Tibial artery (tissue), 4 donors: ENCODE data around the gene ACOXL.
"Not testable (repeated sequence)": the region's sequence is repeated elsewhere in the genome, so short reads cannot be mapped to it uniquely, and the experiment has no call there.

Experiments used
- DNase-seq, 2 donors: peaks; one replicate each; pipeline ENCODE4 v3.0.0-alpha.2; 2019
- H3K27ac ChIP-seq, 2 donors: fragments of 200-600 bp; sonication (generic) in 1 of 2; 1 replicate in 1 of 2; 2 replicates in 1 of 2; pipeline ENCODE4 v1.5.1; 2018 to 2019; ENCODE audit warnings: mild to moderate bottlenecking in 1 of 2
- H3K27me3 ChIP-seq, 2 donors: fragments of 200-600 bp; sonication (generic) in 1 of 2; one replicate each; pipeline versions ENCODE4 v1.5.1 to v1.6.0; 2016 to 2019
- H3K36me3 ChIP-seq, 3 donors: fragments of 200-600 bp; sonication (generic) in 2 of 3; one replicate each; pipeline ENCODE4 v1.5.1; 2016 to 2019; ENCODE audit warnings: mild to moderate bottlenecking in 2 of 3
- H3K4me1 ChIP-seq, 4 donors: fragments of 200-600 bp; sonication (generic) in 2 of 4; 1 replicate in 3 of 4; 2 replicates in 1 of 4; pipeline ENCODE4 v1.5.1; 2016 to 2019
- H3K4me3 ChIP-seq, 2 donors: fragments of 200-600 bp; sonication (generic) in 1 of 2; 1 replicate in 1 of 2; 2 replicates in 1 of 2; pipeline ENCODE4 v1.5.1; 2018 to 2019; ENCODE audit warnings: mild to moderate bottlenecking in 2 of 2
- H3K9me3 ChIP-seq, 3 donors: fragments of 200-600 bp; sonication (generic) in 1 of 3; one replicate each; pipeline ENCODE4 v1.5.1; 2016 to 2019
- intact Hi-C: fragments of 100-400 bp; cut with DNase I; formaldehyde crosslinking; loops from one replicate; pipeline ENCODE4 v1.15.0; 2023; ENCODE audit warnings: low total_unique reads
- TF ChIP-seq, protein P1 (sequence below), 2 experiments: fragments of 200-600 bp in 1 of 2; fragments of 450-650 bp in 1 of 2; IDR thresholded peaks; one replicate each; pipeline ENCODE4 v1.5.1; 2017 to 2019; ENCODE audit warnings: antibody characterized with exemption in 2 of 2, mild to moderate bottlenecking in 1 of 2, moderate library complexity in 1 of 2

The ACOXL gene

DNA sequence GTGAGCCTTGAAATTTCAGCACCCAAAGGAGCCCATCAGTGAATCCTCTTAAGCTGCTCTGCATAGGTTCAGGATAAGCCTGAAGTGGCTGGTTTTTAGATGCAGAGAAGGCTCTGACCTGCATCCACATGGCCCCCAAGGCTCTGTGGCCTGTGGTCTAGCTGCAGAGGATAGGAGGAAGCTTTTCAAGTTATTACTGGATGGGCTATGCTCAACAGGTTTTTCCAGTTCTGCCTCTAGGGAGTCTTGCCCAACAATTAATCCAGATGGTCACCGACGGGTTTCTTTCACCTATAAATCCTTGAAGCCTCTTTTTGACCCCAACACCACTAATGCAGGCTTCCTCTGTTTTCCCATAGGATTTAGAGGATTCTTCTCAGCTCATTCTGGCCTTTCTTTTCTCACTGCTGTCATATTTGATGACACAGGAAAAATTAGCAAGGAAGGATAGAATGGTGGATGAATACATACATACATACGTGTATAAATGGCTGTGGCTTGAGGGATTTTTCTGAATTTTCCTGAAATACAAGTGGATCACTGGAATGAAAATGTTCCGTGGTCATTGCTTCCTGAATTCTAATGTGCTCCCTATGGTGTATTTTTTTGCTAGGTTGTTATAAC lies 336.2 kb downstream of the ACOXL start:
- Histone ChIP-seq H3K9me3 (no peaks in the 10 kb centered on the region), H3K36me3 (no peaks in the 10 kb centered on the region), H3K27ac (no peak overlapping the region), H3K4me1 (peaks cover 0 to 23% (median 14%) of the 10 kb centered on the region in 4 donors), H3K4me3 (no peak overlapping the region), H3K27me3 (no peaks in the 10 kb centered on the region)
- TF ChIP-seq, protein P1, sequence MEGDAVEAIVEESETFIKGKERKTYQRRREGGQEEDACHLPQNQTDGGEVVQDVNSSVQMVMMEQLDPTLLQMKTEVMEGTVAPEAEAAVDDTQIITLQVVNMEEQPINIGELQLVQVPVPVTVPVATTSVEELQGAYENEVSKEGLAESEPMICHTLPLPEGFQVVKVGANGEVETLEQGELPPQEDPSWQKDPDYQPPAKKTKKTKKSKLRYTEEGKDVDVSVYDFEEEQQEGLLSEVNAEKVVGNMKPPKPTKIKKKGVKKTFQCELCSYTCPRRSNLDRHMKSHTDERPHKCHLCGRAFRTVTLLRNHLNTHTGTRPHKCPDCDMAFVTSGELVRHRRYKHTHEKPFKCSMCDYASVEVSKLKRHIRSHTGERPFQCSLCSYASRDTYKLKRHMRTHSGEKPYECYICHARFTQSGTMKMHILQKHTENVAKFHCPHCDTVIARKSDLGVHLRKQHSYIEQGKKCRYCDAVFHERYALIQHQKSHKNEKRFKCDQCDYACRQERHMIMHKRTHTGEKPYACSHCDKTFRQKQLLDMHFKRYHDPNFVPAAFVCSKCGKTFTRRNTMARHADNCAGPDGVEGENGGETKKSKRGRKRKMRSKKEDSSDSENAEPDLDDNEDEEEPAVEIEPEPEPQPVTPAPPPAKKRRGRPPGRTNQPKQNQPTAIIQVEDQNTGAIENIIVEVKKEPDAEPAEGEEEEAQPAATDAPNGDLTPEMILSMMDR (IDR thresholded peaks at IDR 0.05): no peak
- intact Hi-C loops: no loop called here
- no peak for DNase-seq

DNA sequence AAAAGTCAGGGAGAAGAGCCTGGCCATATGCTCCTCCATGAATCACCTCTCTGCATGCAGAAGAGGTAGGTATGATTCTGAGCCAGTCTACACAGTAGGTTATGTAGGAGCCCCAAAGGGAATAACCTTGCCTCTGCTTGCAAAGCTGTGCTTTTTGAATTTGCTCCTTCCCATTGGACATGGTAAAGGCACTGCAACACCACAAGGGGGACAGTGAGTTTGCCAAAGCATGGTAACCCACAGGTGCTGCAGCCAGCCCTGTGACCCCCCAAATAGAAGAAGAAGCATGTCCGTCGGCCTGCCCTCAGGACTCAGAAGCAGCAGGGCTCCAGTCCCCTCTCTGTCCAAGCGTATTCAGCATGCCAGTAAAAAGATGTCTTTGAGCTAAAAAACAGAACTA lies 337.3 kb downstream of the ACOXL start:
- H3K4me1 ChIP-seq: peaks cover 0 to 23% (median 14%) of the 10 kb centered on the region in 4 donors
- no peaks in the 10 kb centered on the region for H3K9me3 ChIP-seq
- H3K27me3 ChIP-seq: no peaks in the 10 kb centered on the region
- TF ChIP-seq, protein P1 (IDR thresholded peaks at IDR 0.05): no peak
- H3K36me3 ChIP-seq: no peaks in the 10 kb centered on the region
- H3K4me3 ChIP-seq: no peak overlapping the region
- intact Hi-C loops: no loop called here
- no peak for DNase-seq
- H3K27ac ChIP-seq: no peak overlapping the region

DNA sequence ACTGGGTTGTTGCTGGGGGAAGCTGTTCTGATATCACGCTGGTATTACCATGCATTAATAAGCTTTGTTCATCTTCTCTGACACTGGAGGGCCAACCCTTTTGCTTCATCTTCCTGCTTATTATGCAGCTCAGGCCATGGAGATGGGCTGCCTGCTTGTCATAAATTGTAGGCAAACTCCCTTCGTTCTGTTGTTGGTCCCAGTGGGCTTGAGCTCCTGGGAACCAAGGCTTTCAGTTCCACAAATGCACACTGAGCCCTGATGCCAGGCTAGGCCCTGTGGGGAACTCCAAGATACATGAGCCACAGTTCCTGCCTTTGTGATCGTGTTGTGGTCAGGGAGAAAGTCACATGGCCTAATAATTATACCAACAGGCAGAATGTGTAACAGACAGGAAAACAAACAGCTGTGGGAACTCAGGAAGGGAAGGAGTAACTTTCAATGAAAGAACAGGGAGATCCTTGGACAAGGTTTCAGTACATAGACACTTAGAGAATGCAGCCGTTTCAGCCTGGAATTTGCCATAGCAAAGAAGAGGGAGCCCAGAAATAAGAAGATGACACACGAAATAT lies 339.3 kb downstream of the ACOXL start:
- Histone ChIP-seq H3K36me3 (no peaks in the 10 kb centered on the region), H3K4me3 (no peak overlapping the region), H3K4me1 (peaks cover 0 to 23% (median 14%) of the 10 kb centered on the region in 4 donors), H3K9me3 (no peaks in the 10 kb centered on the region), H3K27me3 (no peaks in the 10 kb centered on the region), H3K27ac (peak overlapping the region; percentile 26 to 49)
- peak in 1 of 2 donors; percentile 43 for DNase-seq
- intact Hi-C loops: no loop called here
- TF ChIP-seq, protein P1 (IDR thresholded peaks at IDR 0.05): no peak

DNA sequence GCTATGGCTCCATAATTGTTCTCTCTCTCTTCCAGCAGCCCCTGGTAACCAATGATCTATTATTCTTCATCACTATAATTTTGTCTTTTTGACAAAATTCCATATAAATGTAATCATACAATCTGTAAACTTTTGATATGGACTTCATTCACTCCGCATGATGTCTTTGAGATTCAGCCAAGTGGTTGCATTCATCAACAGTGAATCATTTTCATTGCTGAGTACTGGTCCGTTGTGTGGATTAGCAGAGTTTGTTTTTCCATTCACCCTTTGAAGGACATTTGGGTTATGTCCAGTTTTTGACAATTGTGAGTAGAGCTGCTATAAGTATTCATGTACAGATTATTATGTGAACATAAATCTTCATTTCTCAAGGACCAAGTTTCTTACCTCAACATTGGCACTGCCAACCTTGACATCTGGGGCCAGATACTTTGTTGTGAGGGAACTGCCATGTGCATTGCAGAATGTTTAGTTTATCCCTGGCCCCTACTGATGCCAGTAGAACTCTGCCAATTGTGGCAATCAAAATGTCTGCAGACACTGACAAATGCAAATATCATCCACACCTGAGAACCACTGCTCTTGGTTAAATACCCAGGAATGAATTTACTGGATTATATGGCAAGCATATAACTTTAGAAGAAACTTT lies 340.0 kb downstream of the ACOXL start:
- DNase-seq: no peak
- intact Hi-C loops: no loop called here
- TF ChIP-seq, protein P1 (IDR thresholded peaks at IDR 0.05): no peak
- Histone ChIP-seq H3K4me1 (peaks cover 0 to 23% (median 14%) of the 10 kb centered on the region in 4 donors), H3K27me3 (no peaks in the 10 kb centered on the region), H3K27ac (peak overlapping the region; percentile 26 to 49), H3K9me3 (no peaks in the 10 kb centered on the region), H3K4me3 (no peak overlapping the region), H3K36me3 (no peaks in the 10 kb centered on the region)

DNA sequence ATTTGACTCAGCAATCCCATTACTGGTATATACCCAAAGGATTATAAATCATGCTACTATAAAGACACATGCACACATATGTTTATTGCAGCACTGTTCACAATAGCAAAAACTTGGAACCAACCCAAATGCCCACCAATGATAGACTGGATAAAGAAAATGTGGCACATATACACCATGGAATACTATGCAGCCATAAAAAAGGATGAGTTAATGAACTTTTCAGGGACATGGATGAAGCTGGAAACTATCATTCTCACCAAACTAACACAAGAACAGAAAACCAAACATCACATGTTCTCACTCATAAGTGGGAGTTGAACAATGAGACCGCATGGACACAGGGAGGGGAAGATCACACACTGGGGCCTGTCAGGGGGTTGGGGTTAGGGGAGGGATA lies 350.3 kb downstream of the ACOXL start:
- DNase-seq, intact Hi-C loops, H3K36me3 ChIP-seq, H3K4me3 ChIP-seq, H3K4me1 ChIP-seq, H3K9me3 ChIP-seq, H3K27me3 ChIP-seq, H3K27ac ChIP-seq: not testable (repeated sequence)

DNA sequence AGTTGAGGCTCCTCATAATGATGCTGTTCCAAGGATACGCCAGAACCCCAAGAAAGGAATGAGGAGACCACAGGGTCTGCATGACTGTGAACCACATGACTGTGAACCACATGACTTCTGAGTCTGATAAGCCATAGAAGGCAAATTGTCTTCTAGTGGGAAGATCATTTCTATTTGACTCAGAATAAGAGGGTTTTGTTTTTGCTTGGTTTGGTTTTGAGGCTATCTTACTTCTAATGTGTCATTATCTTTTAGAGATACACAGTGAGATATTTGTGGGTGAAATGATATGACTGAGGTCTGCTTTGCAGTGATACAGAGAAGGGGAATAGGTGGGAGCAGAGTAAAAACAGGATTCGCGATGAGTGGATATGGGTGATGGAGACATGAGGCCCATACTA lies 359.4 kb downstream of the ACOXL start:
- DNase-seq: no peak
- no peaks in the 10 kb centered on the region for H3K4me1 ChIP-seq
- no peaks in the 10 kb centered on the region for H3K36me3 ChIP-seq
- intact Hi-C loops: no loop called here
- TF ChIP-seq, protein P1 (IDR thresholded peaks at IDR 0.05): no peak
- no peak overlapping the region for H3K27ac ChIP-seq
- no peaks in the 10 kb centered on the region for H3K9me3 ChIP-seq
- H3K4me3 ChIP-seq: no peak overlapping the region
- H3K27me3 ChIP-seq: no peaks in the 10 kb centered on the region
